Stimulated activated CD8-positive, alpha-beta memory T cell treated with anti-CD3 and anti-CD28 coated beads, Interleukin-15, amount 100 ng/mL, for 24 hours (primary cell): ENCODE results near the gene FBXL19.

Experiments
- DNase-seq: peaks from one replicate; pipeline ENCODE4 v3.0.0-alpha.2; 2020; ENCODE audit warnings: low read depth

FBXL19 gene

DNA sequence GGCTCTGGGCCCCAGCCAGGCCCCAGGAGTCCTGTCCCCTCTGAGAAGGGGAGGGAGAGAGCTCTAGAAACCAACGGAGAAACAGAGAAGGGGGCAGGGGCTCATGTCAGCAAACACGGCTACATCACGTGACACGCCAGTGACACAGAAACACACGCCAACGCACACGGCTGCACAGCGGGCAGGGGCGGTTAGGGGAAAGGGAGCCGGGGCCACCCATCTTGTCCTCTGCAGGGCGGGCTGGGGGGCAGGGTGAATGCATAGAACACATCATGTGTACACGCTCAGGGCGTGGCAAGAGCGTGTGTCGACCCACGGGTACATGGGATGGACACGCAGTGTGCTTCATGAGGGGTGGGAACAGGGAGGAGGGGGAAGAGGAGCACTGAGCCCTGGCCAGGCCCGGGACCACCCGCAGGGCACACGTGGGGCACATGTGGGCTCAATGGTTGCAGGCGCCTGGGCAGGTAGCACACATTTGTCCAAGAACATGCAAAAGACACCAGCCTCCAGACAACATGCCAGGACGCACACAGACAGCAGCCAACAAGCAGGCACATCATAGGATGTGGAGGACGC lies 66.2 kb downstream of the FBXL19 start:
- no peak for DNase-seq

DNA sequence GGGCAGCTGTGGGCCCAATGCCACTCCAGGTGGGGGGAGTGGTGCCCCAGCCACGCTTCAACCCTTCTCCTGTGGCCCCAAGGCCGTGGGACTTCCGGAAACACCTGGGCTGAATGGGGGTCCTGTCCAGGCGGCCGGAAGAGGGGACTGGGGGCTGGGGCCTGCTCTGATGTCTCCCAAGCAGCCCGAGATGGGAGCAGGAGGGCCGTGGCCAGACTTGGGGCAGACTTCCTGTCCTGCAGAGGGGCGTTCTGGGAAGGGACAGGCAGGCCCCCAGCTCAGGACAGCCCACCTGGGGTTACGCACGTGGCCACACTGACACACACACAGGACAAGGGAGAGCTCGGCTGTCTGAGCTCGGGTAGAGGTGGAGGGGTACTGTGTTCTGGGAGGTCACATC lies 66.7 kb downstream of the FBXL19 start:
- no peak for DNase-seq

DNA sequence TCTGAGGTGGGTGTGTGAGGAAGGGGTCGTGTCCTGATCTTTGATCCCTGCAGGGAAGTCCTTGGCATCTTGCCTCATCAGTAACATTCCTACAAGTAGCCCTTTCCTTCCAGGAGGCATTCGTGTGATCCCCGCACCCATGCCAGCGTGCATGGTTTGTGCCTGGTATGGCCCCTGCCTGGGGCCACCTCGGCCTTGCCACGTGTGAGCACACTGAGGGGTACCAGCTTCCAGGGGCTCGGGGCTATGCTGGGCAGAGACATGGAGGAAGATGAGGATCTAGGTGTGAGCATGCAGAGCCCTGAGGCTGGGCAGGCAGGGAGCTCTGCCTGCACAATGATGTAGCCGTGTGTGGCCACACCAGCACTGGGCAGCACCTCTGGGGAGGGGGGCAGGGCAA lies 67.7 kb downstream of the FBXL19 start:
- DNase-seq: no peak

DNA sequence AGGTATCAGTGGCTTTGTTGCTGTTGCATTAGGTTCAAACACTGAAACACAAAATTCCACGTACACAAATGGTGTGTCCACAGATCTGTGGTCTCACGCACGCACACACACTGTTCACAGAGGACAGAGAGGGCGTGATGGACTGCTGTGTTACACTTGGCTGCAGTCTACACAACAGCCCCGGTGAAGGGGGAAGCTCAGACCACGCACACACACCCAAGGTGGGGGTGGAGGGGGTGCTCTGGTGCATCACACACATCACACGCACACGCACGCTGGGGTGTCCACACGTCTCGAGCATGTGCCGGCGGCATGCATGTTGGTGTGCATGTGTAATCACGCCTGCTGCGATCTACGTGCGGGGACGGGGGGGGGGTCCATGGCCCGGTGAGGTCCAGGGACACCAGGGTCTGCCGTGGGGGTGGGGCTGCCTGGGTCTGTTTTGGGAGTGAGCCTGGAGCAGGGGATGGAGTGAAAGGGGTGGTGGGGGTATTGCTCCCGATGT lies 69.0 kb downstream of the FBXL19 start:
- no peak for DNase-seq

DNA sequence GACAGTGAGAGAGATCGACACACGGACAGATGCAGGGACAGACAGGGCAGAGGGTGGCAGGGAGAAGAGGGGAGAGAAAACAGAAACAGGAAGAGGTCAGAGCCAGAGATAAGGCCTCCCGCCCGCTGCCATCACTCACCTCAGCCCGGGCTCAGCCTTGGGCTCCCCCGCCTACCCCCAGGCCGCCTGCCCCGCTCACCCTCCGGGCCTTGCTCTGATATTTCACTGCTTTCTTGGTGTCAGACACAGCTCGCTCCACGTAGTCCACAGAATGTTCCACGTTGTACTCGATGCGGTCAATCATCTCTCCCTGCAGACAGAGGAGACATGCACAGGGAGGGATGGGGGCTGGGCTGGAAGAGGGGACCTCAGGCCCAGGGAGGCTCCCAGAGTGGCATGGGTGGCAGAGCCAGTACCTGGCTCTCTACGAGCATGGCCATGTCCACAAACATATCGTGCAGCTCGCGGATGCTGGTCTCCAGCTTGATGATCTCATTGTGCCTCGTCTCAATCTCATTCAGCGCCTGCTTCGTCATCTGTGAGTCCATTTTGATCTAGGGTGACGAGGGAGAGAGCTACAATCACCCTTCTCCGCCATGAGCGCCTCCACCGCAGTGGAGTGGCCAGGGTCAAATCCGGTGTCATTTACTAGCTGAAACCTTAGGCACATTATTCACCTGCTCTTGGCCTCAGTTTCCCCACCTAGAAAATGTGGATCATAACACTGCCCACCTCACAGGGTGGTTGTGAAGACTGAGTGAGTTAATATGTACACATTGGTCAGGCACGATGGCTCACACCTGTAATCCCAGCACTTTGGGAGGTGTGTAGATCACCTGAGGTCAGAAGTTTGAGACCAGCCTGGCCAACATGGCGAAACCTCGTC lies 69.8 kb downstream of the FBXL19 start:
- no peak for DNase-seq

DNA sequence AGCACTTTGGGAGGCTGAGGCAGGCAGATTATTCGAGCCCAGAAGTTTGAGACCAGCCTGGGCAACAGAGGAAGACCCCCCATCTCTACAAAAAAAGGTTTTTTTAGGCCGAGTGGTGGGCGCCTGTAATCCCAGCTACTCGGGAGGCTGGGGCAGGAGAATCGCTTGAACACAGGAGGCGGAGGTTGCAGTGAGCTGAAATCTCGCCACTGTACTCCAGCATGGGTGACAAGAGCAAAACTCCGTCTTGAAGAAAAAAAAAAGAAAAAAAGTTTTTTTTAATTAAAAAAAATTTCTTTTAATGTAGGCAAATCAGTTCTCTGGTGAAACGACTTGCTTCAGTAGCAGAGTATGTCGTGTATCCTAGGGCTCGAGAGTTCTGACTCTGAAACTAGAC lies 72.6 kb downstream of the FBXL19 start:
- DNase-seq: no peak

DNA sequence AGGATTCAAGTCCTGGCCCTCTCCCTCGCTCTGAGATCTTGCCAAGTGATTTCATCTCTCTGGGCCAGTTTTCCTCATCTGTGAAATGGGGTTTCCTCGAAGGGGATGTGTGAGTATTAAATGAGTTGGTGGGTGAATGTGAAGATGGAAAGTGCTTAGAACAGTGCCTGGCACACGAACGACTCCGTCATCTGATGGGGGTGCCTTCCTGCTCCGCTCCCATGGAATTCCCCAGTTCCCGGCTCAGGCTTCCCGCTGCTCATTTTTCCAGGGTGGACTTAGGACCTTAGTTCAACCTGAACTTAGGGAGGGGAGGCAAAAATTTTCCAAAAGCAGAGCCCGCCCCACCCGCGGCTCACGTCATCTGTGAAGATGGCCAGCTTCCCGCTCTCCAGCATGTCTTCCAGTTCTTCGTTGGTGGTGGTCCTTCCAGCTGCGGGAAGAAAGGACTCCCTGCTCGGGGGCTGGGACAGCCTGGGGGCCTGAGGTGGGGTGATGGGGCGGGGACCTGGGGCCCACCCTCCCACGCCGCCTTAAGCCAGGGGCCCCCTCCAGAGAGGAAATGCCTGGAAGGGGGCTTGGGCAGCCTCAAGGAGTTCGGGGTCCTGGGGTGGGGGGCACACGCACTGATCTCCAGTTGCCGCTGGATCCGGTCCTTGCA lies 73.1 kb downstream of the FBXL19 start:
- DNase-seq: no peak

DNA sequence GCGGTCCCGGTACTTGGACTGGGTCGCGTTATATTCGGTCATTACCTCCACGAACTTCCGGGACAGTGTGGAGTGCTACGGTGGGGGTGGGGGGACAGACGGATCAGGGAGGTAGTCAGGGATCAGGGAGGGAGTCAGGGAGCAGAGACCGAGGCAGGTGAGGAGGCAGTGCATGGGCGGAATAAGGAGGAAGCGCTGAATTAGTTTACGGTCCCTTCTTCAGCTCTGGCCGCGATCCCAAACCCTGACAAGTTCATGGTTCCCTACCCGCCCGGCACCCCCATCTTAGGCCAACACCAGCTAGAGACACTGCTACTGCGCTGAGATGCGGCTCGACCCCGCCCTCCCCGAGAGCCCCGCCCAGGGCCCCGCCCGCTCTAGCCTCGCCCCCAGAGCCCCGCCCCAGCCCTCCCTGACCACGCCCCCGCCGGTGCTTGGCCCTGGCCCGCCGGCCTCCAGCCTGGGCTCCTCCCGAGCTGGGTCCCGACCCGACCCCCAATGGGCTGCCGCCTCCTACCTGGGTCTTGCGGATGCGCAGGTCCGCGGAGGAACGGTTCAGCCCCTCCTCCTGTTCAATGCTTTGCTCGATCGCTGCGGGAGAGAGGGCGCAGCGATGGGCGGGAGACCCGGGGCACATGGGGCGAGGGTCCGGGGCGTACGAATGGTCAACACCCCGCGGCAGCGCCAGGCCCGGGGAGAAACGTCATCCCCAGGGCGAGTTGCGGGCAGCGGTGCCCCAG lies 73.8 kb downstream of the FBXL19 start:
- DNase-seq: peak; percentile 70

DNA sequence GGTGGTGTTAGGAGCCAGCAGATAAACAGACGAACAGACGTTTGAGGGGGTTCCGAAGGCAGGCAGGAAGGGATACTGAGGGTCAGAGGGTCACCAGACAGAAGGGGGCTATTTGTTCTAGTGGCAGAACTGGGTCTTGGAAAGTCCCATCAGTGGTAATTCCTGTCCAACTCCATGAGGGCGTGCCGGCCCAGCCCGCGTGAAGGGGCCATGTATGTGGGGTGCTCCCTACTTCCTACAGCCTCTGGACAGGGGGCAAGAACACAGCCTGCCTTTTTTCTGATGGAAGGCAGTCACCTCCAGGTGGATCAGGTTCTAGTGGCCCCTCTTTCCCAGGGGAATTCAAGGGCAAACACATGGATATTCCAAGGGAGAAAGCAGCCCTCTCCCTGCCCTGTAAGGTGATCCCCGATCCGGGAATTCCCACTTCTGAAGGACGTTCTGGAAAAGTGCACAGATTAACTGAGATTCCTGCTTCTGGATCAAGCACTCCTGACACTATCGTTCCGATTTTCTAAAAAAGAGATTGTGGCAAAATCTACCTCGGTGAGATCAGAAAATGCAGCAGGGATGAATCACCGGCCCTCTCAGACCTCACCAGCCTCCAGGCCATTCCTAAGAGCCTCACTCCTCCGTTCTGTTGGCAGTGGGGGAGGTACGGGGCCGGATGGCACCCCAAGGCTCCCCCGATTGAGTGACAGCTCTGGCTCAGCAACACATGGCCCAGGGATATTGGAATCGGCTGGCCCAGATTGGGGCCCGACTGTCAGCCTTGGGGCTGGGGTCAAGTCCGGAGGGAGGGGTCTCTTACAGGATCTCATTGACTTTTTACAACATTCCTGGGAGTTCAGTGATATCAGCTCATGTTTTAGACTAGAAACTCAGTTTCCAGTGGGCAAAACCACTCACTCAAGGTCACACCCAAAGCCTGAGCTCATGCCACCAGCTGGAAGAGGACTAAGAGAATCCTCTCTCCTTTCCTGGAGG lies 74.6 kb downstream of the FBXL19 start:
- DNase-seq: no peak
